Parathyroid adenoma (tissue), 2 donors: ENCODE data around the gene PCDH15.

Experiments
- H2AFZ ChIP-seq: fragments of 300-600 bp; sonication (generic); one replicate; pipeline ENCODE4 v1.7.0; 2017; ENCODE audit warnings: antibody characterized with exemption, mild to moderate bottlenecking
- H3K27ac ChIP-seq: fragments of 300-600 bp; sonication (generic); one replicate; pipeline ENCODE4 v1.7.0; 2017
- H3K27me3 ChIP-seq: fragments of 300-600 bp; sonication (generic); one replicate; pipeline ENCODE4 v1.7.0; 2017; ENCODE audit warnings: low read length; ENCODE audit not compliant: control insufficient read depth, insufficient read depth
- H3K36me3 ChIP-seq: fragments of 300-600 bp; sonication (generic); one replicate; pipeline ENCODE4 v1.7.0; 2017; ENCODE audit warnings: low read length; ENCODE audit not compliant: control insufficient read depth, insufficient read depth
- H3K4me1 ChIP-seq: fragments of 300-600 bp; sonication (generic); one replicate; pipeline ENCODE4 v1.7.0; 2017; ENCODE audit warnings: control low read depth
- H3K4me2 ChIP-seq: fragments of 300-600 bp; sonication (generic); one replicate; pipeline ENCODE4 v1.7.0; 2017; ENCODE audit warnings: low read length
- H3K4me3 ChIP-seq: fragments of 300-600 bp; sonication (generic); one replicate; pipeline ENCODE4 v1.7.0; 2017; ENCODE audit warnings: low read depth, low read length
- H3K79me2 ChIP-seq: fragments of 300-600 bp; sonication (generic); one replicate; pipeline ENCODE4 v1.7.0; 2017; ENCODE audit warnings: control low read depth
- H3K9ac ChIP-seq: fragments of 300-600 bp; sonication (generic); one replicate; pipeline ENCODE4 v1.7.0; 2017; ENCODE audit warnings: mild to moderate bottlenecking
- H3K9me3 ChIP-seq: fragments of 300-600 bp; sonication (generic); one replicate; pipeline ENCODE4 v1.7.0; 2017; ENCODE audit warnings: low read length; ENCODE audit not compliant: control insufficient read depth
- CTCF ChIP-seq: fragments of 300-600 bp; sonication (generic); IDR thresholded peaks from one replicate; pipeline ENCODE4 v1.7.0; 2017; ENCODE audit warnings: antibody characterized with exemption, mild to moderate bottlenecking
- donor health status: primary hyperparathyroidism.

PCDH15 gene

GRCh38 chr10:54314430-54314829 lies 486.6 kb downstream of the PCDH15 start:
- Histone ChIP-seq H2AFZ (no peak overlapping the region), H3K4me2 (no peak overlapping the region), H3K27me3 (no peaks in the 10 kb centered on the region), H3K27ac (no peak overlapping the region), H3K9me3 (no peaks in the 10 kb centered on the region), H3K4me3 (no peak overlapping the region), H3K36me3 (no peaks in the 10 kb centered on the region), H3K79me2 (no peaks in the 10 kb centered on the region), H3K4me1 (no peaks in the 10 kb centered on the region), H3K9ac (no peak overlapping the region)
- TF ChIP-seq CTCF, result no peak

DNA sequence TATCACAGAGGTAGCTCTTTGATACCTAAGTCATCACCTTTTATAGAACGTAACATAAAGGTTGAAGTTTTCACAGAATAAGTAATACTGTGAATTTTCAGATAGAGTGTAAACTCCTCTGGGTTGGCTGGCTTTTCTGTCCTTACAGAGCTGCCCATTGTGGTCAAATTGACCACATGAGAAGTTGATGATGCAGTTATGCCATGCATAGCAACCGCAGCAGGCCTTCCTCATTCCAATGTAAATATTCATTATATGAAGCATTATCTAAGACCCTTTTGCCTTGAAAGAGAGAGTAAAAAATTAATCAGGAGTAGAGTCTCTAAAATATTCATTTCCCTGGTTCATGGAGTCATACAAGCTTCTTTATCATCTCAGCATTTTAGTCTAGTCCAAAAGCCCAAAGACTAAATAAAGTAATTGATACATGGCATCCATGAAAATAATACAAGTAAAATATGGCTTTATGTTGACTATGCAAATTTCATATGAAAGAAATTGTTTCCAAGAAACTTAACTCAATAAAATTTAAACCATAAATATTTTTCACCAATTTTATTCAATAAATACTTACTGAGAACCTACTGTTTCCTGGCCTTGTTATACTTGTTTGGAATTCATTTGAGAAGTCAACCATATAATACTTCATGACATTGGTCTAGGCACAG lies 516.4 kb downstream of the PCDH15 start:
- H3K9me3 ChIP-seq, result no peaks in the 10 kb centered on the region
- H3K9ac ChIP-seq, result no peak overlapping the region
- no peaks in the 10 kb centered on the region for H3K4me1 ChIP-seq
- no peak for TF ChIP-seq CTCF
- no peak overlapping the region for H2AFZ ChIP-seq
- no peaks in the 10 kb centered on the region for H3K79me2 ChIP-seq
- no peak overlapping the region for H3K4me2 ChIP-seq
- H3K27me3 ChIP-seq, result no peaks in the 10 kb centered on the region
- no peak overlapping the region for H3K4me3 ChIP-seq
- H3K27ac ChIP-seq, result no peak overlapping the region
- no peaks in the 10 kb centered on the region for H3K36me3 ChIP-seq

DNA sequence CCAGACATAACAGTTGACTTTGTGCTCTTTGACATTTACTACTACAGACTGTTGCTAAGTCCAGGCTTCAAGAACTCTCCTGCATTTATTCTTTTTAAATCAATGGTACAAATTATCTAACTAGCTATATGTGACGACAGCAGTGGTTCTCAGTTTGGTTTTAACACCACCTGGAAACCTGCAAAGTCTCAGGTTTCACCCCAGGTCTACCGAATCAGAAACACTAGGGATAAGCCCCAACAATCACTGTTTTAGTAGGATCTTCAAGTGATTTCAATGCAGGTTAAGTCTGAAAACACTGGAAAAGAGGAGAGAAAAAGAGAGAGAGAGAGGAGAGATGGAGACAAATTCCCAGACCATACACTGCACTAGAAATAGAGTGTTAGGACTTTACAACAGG lies 519.0 kb downstream of the PCDH15 start:
- TF ChIP-seq CTCF, result no peak
- no peak overlapping the region for H3K27ac ChIP-seq
- H2AFZ ChIP-seq, result no peak overlapping the region
- no peaks in the 10 kb centered on the region for H3K36me3 ChIP-seq
- no peaks in the 10 kb centered on the region for H3K4me1 ChIP-seq
- H3K27me3 ChIP-seq, result no peaks in the 10 kb centered on the region
- no peak overlapping the region for H3K9ac ChIP-seq
- H3K4me3 ChIP-seq, result no peak overlapping the region
- no peak overlapping the region for H3K4me2 ChIP-seq
- no peaks in the 10 kb centered on the region for H3K79me2 ChIP-seq
- H3K9me3 ChIP-seq, result no peaks in the 10 kb centered on the region

GRCh38 chr10:54266395-54266794 lies 534.6 kb downstream of the PCDH15 start:
- no peak overlapping the region for H3K4me3 ChIP-seq
- no peaks in the 10 kb centered on the region for H3K9me3 ChIP-seq
- H2AFZ ChIP-seq, result no peak overlapping the region
- no peaks in the 10 kb centered on the region for H3K79me2 ChIP-seq
- H3K4me2 ChIP-seq, result no peak overlapping the region
- H3K4me1 ChIP-seq, result no peaks in the 10 kb centered on the region
- TF ChIP-seq CTCF, result no peak
- no peaks in the 10 kb centered on the region for H3K36me3 ChIP-seq
- no peaks in the 10 kb centered on the region for H3K27me3 ChIP-seq
- H3K27ac ChIP-seq, result no peak overlapping the region
- H3K9ac ChIP-seq, result no peak overlapping the region

DNA sequence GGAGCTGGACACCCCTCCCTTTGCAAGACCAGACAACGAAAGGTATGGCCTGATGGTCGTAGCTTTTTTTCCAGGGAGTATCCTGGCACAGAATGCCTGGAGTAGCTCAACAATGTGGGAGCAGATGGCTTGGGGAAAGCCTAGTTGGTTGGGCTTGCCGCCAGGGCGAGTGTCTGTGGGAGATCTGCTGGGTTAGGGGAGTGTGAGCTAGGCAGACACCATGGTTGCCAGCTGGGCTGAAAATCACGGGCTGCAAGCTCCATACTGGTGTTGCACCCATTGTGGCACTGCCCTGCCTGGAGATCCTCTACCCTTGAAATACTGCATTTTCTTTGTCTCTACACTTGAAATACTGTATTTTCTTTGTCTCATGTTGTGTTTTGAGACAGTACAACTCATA lies 538.3 kb downstream of the PCDH15 start:
- Histone ChIP-seq H3K27ac (no peak overlapping the region), H2AFZ (no peak overlapping the region), H3K9ac (no peak overlapping the region), H3K4me2 (no peak overlapping the region), H3K4me3 (no peak overlapping the region), H3K4me1 (no peaks in the 10 kb centered on the region), H3K27me3 (no peaks in the 10 kb centered on the region), H3K79me2 (no peaks in the 10 kb centered on the region), H3K9me3 (no peaks in the 10 kb centered on the region), H3K36me3 (no peaks in the 10 kb centered on the region)
- TF ChIP-seq CTCF, result no peak
